Mucosa of stomach (tissue), 1 donor: ENCODE data around the gene SLC2A11.
"Not testable (repeated sequence)": the region's sequence is repeated elsewhere in the genome, so short reads cannot be mapped to it uniquely, and the experiment has no call there.

Source experiments
- H3K27me3 ChIP-seq: one replicate; pipeline ENCODE4 v1.7.0; 2013; ENCODE audit warnings: mild to moderate bottlenecking, low read length; ENCODE audit not compliant: control insufficient read depth, insufficient read depth
- H3K36me3 ChIP-seq: one replicate; pipeline ENCODE4 v1.7.0; 2013; ENCODE audit warnings: low read length; ENCODE audit not compliant: control insufficient read depth, insufficient read depth
- H3K4me1 ChIP-seq: one replicate; pipeline ENCODE4 v1.7.0; 2013; ENCODE audit warnings: mild to moderate bottlenecking, low read length; ENCODE audit not compliant: control insufficient read depth, insufficient read depth
- H3K4me3 ChIP-seq: one replicate; pipeline ENCODE4 v1.7.0; 2013; ENCODE audit warnings: low read length
- H3K9ac ChIP-seq: one replicate; pipeline ENCODE4 v1.7.0; 2013; ENCODE audit warnings: mild to moderate bottlenecking, low read length, moderate library complexity
- H3K9me3 ChIP-seq: one replicate; pipeline ENCODE4 v1.7.0; 2013; ENCODE audit warnings: mild to moderate bottlenecking, low read length, moderate library complexity; ENCODE audit not compliant: control insufficient read depth
- donor health status: Pancreatic carcinoma.

SLC2A11 gene

DNA sequence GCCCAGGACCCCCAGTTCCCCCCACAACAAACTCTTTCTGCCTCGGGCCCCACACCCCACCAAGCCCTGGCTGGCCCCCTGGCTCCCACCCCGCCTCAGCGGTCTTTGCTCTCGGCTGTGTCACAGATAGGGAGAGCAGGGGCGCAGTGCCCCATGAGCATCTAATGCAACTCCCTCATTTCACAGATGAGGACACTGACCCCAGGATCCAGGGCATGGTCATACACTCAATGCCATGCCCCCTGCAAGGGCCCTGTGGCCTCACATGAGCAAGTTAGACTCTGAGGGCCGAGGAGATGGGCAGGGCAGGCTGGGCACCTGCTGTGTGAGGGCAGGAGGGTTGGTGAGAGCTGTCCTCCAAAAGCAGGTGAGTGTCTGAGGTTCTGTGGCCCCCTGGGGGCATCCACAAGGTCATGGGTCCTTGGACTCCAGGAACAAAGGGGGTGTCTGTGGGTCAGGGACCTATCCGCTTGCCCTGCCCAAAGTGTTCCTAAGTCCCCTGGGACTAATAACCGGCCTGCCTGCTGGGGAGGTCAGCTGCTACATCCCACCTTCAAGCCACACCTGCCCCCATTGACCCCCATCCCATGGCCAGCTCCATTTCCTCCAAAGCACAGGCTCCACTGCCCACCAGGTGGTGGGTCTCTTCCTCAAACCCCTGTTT is 39.0 kb downstream of the SLC2A11 start:
- Histone ChIP-seq H3K9ac (no peak overlapping the region), H3K9me3 (no peaks in the 10 kb centered on the region), H3K27me3 (no peaks in the 10 kb centered on the region)

DNA sequence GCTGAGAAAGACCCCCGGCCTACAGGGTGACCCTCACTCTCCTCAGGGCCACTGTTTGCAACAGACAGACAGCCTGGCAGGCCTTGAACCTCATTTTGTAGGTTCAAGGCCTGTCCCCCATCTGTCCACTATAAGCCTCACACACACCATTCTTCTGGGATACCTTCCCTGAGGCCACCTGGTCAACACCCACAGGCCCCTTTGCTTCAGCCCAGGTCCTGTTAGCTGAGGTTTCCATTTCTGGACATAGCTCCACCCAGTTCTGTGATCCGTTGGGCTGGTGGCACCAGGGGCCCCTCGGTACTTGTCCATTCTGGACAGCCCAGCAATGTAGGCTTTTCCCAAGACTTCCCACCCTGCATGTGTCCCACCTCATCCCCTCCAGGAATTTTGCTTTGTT is 39.6 kb downstream of the SLC2A11 start:
- H3K36me3 ChIP-seq = no peaks in the 10 kb centered on the region
- H3K27me3 ChIP-seq = no peaks in the 10 kb centered on the region
- H3K4me1 ChIP-seq = peaks cover 19% of the 10 kb centered on the region
- no peaks in the 10 kb centered on the region for H3K9me3 ChIP-seq
- H3K4me3 ChIP-seq = no peak overlapping the region
- H3K9ac ChIP-seq = no peak overlapping the region

More for the DNA sequence above, 39.0 kb downstream of the SLC2A11 start:
- H3K4me3 ChIP-seq = no peak overlapping the region
- peaks cover 19% of the 10 kb centered on the region for H3K4me1 ChIP-seq
- H3K36me3 ChIP-seq = no peaks in the 10 kb centered on the region

DNA sequence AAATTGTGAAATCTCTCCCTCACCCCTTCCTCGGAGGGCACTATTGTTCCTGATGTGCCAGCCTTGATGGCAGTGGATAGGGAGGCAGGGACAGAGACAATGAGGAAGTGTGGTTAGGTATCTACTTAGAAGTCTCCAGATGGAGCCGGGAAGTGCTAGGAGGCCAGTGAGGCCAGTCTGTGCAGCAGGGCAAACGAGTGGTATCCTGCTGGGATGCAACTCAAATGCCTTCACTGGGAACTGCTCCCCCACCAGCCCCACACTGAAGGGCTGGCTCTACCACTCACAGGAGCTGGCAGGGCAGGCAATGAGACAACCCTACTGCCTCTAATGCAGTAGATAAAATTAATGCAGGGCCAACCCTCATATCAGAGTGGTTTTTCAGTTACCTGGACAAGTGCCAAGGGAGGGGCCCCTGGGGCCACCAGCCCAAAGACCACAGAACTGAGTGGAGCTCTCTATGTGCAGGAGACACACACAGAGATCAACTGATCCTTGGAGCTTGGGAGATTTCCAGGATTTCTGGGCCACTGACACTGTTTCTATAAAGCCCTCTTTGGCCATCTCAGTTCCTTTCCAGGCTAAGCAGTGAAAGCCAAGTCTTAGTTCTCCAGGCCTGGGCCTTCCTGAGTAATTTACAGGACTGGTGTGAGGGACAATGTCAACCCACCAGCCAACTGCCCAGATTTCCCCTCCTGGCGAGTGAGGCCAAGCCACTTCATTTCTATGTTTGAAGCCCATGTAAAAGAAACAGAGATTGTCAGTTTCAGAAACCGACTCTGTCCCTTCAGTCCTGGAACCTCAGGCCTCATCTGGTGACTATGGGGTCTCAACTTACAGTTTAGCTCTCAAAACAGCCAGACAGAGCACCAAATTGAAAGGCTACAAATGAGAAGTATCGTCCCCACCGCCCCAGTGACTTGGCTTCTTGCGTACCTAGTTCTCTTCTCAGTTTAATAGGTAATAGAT is 40.6 kb downstream of the SLC2A11 start:
- H3K4me3 ChIP-seq = no peak overlapping the region
- no peak overlapping the region for H3K9ac ChIP-seq
- peaks cover 18% of the 10 kb centered on the region for H3K4me1 ChIP-seq
- H3K36me3 ChIP-seq = no peaks in the 10 kb centered on the region
- H3K27me3 ChIP-seq = no peaks in the 10 kb centered on the region
- no peaks in the 10 kb centered on the region for H3K9me3 ChIP-seq

DNA sequence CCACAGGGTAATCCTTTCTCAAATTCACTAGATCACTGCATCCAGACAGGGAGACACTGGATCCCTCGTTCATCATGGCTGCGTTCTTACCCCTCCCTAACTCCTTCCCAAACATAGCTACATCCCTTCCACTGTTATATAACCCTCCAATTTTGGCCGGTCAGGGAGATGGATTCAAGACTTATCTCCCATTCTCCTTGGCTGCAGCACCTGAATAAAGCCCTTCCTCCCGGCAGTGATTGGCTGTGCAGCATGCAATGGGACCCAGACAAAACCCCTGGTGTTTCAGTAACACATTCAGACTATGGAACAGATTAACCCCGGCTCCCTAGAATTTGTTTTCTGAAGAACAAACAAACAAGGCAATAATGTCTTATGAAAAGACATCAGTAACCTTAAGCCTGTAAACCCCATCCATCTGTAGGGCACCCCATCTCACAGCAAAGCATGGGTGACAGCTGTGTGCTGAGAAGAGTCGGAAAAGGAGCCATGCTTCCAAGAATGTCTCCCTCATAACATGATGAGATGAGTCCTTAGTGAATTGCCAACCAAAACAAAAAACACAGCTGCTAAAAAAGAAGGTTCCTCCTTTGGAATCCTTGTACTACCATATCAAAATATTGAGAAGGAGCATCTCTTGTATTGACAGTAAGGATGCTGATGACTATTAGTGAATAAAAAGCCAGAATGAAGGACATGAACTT is 41.5 kb downstream of the SLC2A11 start:
- Histone ChIP-seq H3K4me3 (no peak overlapping the region), H3K9ac (no peak overlapping the region), H3K36me3 (no peaks in the 10 kb centered on the region), H3K4me1 (peaks cover 11% of the 10 kb centered on the region), H3K9me3 (no peaks in the 10 kb centered on the region), H3K27me3 (no peaks in the 10 kb centered on the region)

DNA sequence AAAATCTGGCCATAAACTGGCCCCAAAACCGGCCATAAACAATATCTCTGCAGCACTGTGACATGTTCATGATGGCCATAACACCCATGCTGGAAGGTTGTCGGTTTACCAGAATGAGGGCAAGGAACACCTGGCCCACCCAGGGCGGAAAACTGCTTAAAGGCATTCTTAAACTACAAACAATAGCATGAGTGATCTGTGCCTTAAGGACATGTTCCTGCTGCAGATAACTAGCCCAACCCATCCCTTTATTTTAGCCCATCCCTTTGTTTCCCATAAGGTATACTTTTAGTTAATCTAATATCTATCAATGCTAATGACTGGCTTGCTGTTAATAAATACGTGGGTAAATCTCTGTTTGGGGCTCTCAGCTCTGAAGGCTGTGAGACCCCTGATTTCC is 42.6 kb downstream of the SLC2A11 start:
- not testable (repeated sequence) for H3K4me3 ChIP-seq, H3K27me3 ChIP-seq, H3K9ac ChIP-seq, H3K9me3 ChIP-seq, H3K36me3 ChIP-seq, H3K4me1 ChIP-seq

DNA sequence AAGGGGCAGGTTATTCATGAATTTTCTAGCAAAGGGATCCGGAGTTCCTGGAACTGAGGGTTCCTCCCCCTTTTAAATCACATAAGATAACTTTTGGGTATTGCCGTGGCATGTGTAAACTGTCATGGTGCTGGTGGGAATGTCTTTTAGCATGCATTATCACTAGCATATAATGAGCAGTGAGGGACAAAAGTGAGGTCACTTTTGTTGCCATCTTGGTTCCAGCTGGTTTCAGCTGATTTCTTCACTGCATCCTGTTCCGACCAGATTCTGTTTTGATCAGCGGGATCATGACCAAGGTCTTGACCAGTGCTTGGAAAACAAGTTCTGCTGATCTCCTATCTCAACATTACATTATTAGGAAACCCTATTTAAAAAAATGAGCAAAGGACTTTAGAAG is 43.9 kb downstream of the SLC2A11 start:
- no peaks in the 10 kb centered on the region for H3K9me3 ChIP-seq
- no peaks in the 10 kb centered on the region for H3K4me1 ChIP-seq
- no peaks in the 10 kb centered on the region for H3K27me3 ChIP-seq
- no peak overlapping the region for H3K9ac ChIP-seq
- no peaks in the 10 kb centered on the region for H3K36me3 ChIP-seq
- H3K4me3 ChIP-seq = no peak overlapping the region

DNA sequence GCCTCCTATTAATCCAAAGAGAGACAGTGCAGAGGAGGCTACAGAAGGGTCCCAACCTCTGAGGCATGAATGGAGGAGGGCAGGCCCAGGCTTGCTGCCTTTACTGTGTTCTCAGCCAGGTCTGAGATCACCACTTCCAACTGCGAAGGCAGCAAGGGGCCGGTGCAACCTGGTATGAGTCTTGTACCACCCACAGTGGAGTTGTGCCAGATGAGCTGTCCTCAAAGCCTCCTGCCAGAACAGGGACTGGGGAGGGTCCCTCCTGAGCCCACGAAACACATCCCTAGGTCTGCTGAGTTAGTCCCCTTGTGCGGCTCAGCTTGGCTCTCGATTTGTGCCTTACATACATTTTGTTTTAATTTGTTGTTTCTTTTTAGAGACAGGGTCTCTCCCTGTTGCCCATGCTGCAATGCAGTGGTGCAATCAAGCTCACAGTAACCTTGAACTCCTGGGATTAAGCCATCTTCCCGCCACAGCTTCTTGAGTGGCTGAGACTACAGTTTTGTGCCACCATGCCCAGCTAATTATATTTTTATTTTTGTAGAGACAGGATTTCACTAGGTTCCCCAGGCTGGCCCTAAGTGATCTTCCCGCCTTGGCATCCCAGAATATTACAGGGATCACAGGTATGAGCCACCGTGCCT is 45.8 kb downstream of the SLC2A11 start:
- Histone ChIP-seq H3K9me3 (no peaks in the 10 kb centered on the region), H3K27me3 (no peaks in the 10 kb centered on the region), H3K36me3 (no peaks in the 10 kb centered on the region), H3K9ac (no peak overlapping the region), H3K4me3 (no peak overlapping the region), H3K4me1 (no peaks in the 10 kb centered on the region)

DNA sequence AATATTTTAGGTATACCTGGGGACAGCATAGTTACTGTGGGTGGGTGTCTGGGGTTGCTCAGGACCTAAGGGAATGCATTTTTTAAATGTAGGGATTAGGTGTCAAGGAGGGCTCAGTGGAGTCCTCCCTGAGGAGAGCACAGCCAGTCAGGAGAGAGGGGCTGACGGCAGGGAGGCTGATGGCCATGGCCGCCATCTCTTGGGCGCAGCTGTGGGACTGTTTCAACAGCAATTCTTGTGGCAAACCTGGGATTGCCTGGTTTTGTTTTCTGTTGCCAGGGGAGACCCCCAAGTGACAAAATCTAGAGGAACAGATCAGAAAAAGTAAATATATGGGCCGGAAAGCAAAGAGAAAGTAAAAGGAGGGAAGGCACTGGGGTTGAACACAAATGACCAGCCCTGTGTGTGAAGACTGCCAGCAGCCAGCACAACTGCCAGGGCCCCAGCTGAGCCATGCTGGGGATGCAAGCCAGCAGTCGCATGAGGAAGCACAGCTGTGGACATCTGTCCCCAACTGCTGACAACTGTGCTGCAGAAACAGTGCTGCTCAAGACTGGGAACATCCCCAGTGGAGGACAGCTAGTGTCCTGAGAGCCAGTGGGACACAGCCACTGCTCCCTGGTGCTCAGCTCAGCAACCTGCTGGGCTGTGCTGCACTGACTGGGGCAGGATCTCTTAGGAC is 47.0 kb downstream of the SLC2A11 start:
- no peaks in the 10 kb centered on the region for H3K36me3 ChIP-seq
- no peaks in the 10 kb centered on the region for H3K9me3 ChIP-seq
- no peak overlapping the region for H3K9ac ChIP-seq
- peaks cover 11% of the 10 kb centered on the region for H3K4me1 ChIP-seq
- H3K27me3 ChIP-seq = no peaks in the 10 kb centered on the region
- no peak overlapping the region for H3K4me3 ChIP-seq

DNA sequence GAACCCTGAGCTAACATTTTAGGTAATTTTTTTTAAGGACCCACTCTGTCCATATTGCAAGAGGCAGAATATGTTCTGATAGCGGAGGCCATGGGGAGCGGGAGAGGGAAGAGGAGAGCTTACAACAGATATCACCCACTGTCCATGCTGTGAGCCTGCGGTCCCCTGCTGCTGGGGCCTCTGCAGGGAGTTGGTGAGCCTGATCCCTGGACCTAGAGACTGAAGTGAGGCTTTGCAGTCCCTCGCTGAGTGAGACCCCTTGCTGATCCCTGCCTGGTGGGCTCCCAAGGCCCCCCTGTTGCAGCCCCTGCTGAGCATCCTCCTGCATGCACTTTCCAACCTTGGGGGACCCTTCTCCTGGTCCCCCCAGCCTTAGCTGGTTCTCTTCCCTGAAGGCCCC is 49.0 kb downstream of the SLC2A11 start:
- Histone ChIP-seq H3K9me3 (no peaks in the 10 kb centered on the region), H3K4me1 (peaks cover 11% of the 10 kb centered on the region), H3K27me3 (no peaks in the 10 kb centered on the region), H3K36me3 (no peaks in the 10 kb centered on the region), H3K9ac (no peak overlapping the region), H3K4me3 (no peak overlapping the region)

DNA sequence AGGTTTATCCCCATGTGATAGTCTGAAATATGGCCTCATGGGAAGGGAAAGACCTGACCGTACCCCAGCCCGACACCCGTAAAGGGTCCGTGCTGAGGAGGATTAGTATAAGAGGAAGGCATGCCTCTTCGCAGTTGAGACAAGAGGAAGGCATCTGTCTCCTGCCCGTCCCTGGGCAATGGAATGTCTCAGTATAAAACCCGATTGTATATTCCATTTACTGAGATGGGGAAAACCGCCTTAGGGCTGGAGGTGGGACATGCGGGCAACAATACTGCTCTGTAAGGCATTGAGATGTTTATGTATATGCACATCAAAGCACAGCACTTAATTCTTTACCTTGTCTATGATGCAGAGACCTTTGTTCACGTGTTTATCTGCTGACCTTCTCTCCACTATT is 49.7 kb downstream of the SLC2A11 start:
- peaks cover 11% of the 10 kb centered on the region for H3K4me1 ChIP-seq
- not testable (repeated sequence) for H3K36me3 ChIP-seq, H3K9ac ChIP-seq, H3K4me3 ChIP-seq, H3K9me3 ChIP-seq, H3K27me3 ChIP-seq

DNA sequence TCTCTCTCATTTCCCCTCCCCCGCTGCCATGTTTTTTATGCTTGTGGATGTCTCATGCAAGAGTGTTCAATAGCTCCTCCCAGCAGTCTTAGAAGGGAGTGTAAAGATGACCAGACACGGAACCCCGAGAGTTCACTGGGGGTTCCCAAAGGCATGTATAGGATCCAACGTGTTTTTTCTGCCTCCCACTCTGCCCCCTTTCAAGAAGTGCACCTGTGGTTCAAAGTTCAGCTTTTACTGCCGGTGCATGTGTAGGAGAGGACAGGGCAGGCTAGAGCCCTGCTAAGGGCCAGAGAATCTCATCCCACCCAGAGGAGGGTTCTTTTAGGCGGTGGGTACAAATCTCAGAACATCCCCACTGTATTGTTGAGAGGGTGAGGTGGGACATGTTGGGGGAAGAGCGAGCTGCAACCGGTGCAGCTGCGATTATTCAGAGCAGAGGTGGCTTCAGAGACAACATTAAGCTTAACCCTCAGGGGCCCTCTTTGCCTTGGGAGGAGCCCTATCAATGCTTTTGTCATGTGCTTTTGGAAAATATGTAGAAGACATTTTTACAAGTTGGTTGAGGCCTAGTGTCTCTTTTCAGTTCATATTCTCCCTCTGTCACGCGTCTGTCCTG is 51.0 kb downstream of the SLC2A11 start:
- Histone ChIP-seq H3K9ac (no peak overlapping the region), H3K36me3 (no peaks in the 10 kb centered on the region), H3K4me1 (peaks cover 15% of the 10 kb centered on the region), H3K27me3 (no peaks in the 10 kb centered on the region), H3K4me3 (no peak overlapping the region), H3K9me3 (no peaks in the 10 kb centered on the region)
